ENCODE data around the gene ABHD10.

- no peak for TF ChIP-seq GATA3 (IDR thresholded peaks at IDR 0.05; ENCODE audit: low read depth, low read length)
- TF ChIP-seq GATA2 (IDR thresholded peaks at IDR 0.05; ENCODE audit: low read depth, low read length): no peak
These were observed 34.5 kb upstream of the ABHD10 start for GRCh38 chr3:111944372-111944771.
